H1 (cell line): ENCODE measurements around the gene ZBP1. TPM values are rescaled to one million over a fixed set of nuclear protein-coding genes. Genes with fewer than 3 reads are reported as not detected.

ENCODE experiments used
- CTCF ChIA-PET: fragments of 300-600 bp; sonication (Branson Sonifier 250); formaldehyde crosslinking; loops from one replicate; lab custom pipeline; 2021; ENCODE audit not compliant: partially characterized antibody; lab: Charles Lee
- POLR2A ChIA-PET: fragments of 300-600 bp; sonication (Branson Sonifier 250); formaldehyde crosslinking; loops from one replicate; lab custom pipeline; 2021; ENCODE audit warnings: inconsistent platforms; ENCODE audit not compliant: partially characterized antibody; lab: Charles Lee
- DNase-seq, 2 experiments: peaks; one replicate each; pipeline versions ENCODE4 v3.0.0 to v3.0.0-alpha.2; 2010 to 2022; ENCODE audit warnings: low spot score in 2 of 2, low read depth in 1 of 2, mixed read lengths in 1 of 2
- FAIRE-seq: peaks from 2 replicates; lab custom pipeline; 2011; peaks lifted over from hg19 to GRCh38; lab: Jason Lieb, UNC
- H2AFZ ChIP-seq: 2 replicates; pipeline ENCODE4 v1.8.1; 2012; ENCODE audit warnings: low read length, inconsistent platforms
- H2AK5ac ChIP-seq: 2 replicates; pipeline ENCODE4 v1.6.1; 2013; ENCODE audit warnings: low read depth, low read length
- H2BK120ac ChIP-seq: replicated peaks from 2 replicates; pipeline ENCODE3; 2013; ENCODE audit warnings: low read depth, low read length, inconsistent platforms
- H2BK12ac ChIP-seq: 2 replicates; pipeline ENCODE4 v1.6.1; 2013; ENCODE audit warnings: low read depth, low read length
- H2BK15ac ChIP-seq: 2 replicates; pipeline ENCODE4 v1.6.1; 2013; ENCODE audit warnings: low read length
- H2BK20ac ChIP-seq: 2 replicates; pipeline ENCODE4 v1.6.1; 2013; ENCODE audit warnings: low read length
- H2BK5ac ChIP-seq: 2 replicates; pipeline ENCODE4 v1.6.1; 2013; ENCODE audit warnings: low read depth, low read length
- H3K14ac ChIP-seq: 2 replicates; pipeline ENCODE4 v1.6.1; 2013; ENCODE audit warnings: inconsistent platforms; ENCODE audit not compliant: insufficient read length
- H3K18ac ChIP-seq: 2 replicates; pipeline ENCODE4 v1.6.1; 2013; ENCODE audit warnings: low read length; ENCODE audit errors: extremely low read depth
- H3K23ac ChIP-seq: 2 replicates; pipeline ENCODE4 v1.6.1; 2013; ENCODE audit warnings: inconsistent platforms; ENCODE audit not compliant: insufficient read length
- H3K23me2 ChIP-seq: 2 replicates; pipeline ENCODE4 v1.6.1; 2013; ENCODE audit warnings: low read depth, low read length
- H3K27ac ChIP-seq: 2 replicates; pipeline ENCODE4 v1.6.1; 2011; ENCODE audit warnings: low read depth, low read length, inconsistent platforms
- H3K27me3 ChIP-seq, 4 experiments: replicated peaks in 1 of 4; 1 replicate in 1 of 4; 2 replicates in 3 of 4; pipeline versions ENCODE4 v1.6.1 to v1.8.1; 2011 to 2013; ENCODE audit warnings: low read length in 3 of 4, mild to moderate bottlenecking in 3 of 4, inconsistent platforms in 2 of 4, mixed read lengths in 2 of 4, moderate library complexity in 1 of 4; ENCODE audit not compliant: control insufficient read depth in 3 of 4, insufficient read depth in 3 of 4; ENCODE audit errors: extremely low read depth in 1 of 4
- H3K36me3 ChIP-seq, 4 experiments: 2 replicates each; pipeline versions ENCODE4 v1.6.1 to v1.8.1; 2011 to 2013; ENCODE audit warnings: mild to moderate bottlenecking in 4 of 4, low read length in 3 of 4, moderate library complexity in 2 of 4, control low read depth in 1 of 4, inconsistent platforms in 1 of 4; ENCODE audit not compliant: insufficient read depth in 4 of 4, control insufficient read depth in 2 of 4
- H3K4ac ChIP-seq: replicated peaks from 2 replicates; pipeline ENCODE3; 2013; ENCODE audit warnings: low read length, low read depth, mixed read lengths, inconsistent platforms; ENCODE audit not compliant: insufficient read length
- H3K4me1 ChIP-seq, 4 experiments: replicated peaks in 1 of 4; 1 replicate in 1 of 4; 2 replicates in 3 of 4; pipeline versions ENCODE4 v1.6.1 to v1.8.1; 2011 to 2013; ENCODE audit warnings: low read length in 3 of 4, inconsistent platforms in 2 of 4, mixed read lengths in 1 of 4; ENCODE audit not compliant: insufficient read depth in 4 of 4, control insufficient read depth in 3 of 4
- H3K4me2 ChIP-seq, 2 experiments: 2 replicates each; pipeline versions ENCODE4 v1.6.1 to v1.8.1; 2011 to 2013; ENCODE audit warnings: low read depth in 2 of 2, low read length in 2 of 2, control low read depth in 1 of 2, inconsistent platforms in 1 of 2, mild to moderate bottlenecking in 1 of 2; ENCODE audit not compliant: insufficient read depth in 1 of 2
- H3K4me3 ChIP-seq, 4 experiments: fragments of 200-600, 300-600 bp in 1 of 4; sonication (generic), shearing (Covaris generic), sonication (Bioruptor Twin) in 1 of 4; 2 replicates each; pipeline versions ENCODE4 v1.5.1 to v1.8.1; 2011 to 2016; ENCODE audit warnings: low read length in 4 of 4, low read depth in 3 of 4, control low read depth in 2 of 4, inconsistent platforms in 2 of 4, mild to moderate bottlenecking in 2 of 4, mixed read lengths in 1 of 4, moderate library complexity in 1 of 4; ENCODE audit not compliant: insufficient read depth in 2 of 4; ENCODE audit errors: extremely low read depth in 1 of 4
- H3K56ac ChIP-seq: replicated peaks from 2 replicates; pipeline ENCODE3; 2013; ENCODE audit warnings: low read depth, mild to moderate bottlenecking, mixed read lengths, low read length, inconsistent platforms; ENCODE audit not compliant: insufficient read length
- H3K79me1 ChIP-seq: 2 replicates; pipeline ENCODE4 v1.6.1; 2013; ENCODE audit warnings: low read depth, low read length, control low read depth
- H3K79me2 ChIP-seq, 2 experiments: 2 replicates each; pipeline versions ENCODE4 v1.6.1 to v1.8.1; 2012 to 2013; ENCODE audit warnings: low read length in 2 of 2, mild to moderate bottlenecking in 2 of 2, inconsistent platforms in 1 of 2; ENCODE audit not compliant: insufficient read depth in 2 of 2, control insufficient read depth in 1 of 2
- H3K9ac ChIP-seq, 4 experiments: replicated peaks in 1 of 4; 1 replicate in 1 of 4; 2 replicates in 3 of 4; pipeline versions ENCODE4 v1.6.1 to v1.8.1; 2011 to 2013; ENCODE audit warnings: low read depth in 3 of 4, low read length in 3 of 4, control low read depth in 2 of 4, mild to moderate bottlenecking in 2 of 4, moderate library complexity in 2 of 4, inconsistent platforms in 1 of 4; ENCODE audit errors: extremely low read depth in 1 of 4
- H3K9me3 ChIP-seq, 2 experiments: 2 replicates each; pipeline versions ENCODE4 v1.6.1 to v1.8.1; 2012 to 2013; ENCODE audit warnings: mild to moderate bottlenecking in 2 of 2, moderate library complexity in 2 of 2, control low read depth in 1 of 2, inconsistent platforms in 1 of 2, low read depth in 1 of 2, low read length in 1 of 2, mixed read lengths in 1 of 2; ENCODE audit not compliant: insufficient read depth in 2 of 2
- H4K20me1 ChIP-seq, 2 experiments: replicated peaks in 1 of 2; 2 replicates each; pipeline versions ENCODE3 to v1.8.1; 2011 to 2013; ENCODE audit warnings: inconsistent platforms in 2 of 2, low read length in 2 of 2, mild to moderate bottlenecking in 1 of 2; ENCODE audit not compliant: insufficient read depth in 2 of 2, control insufficient read depth in 1 of 2
- H4K5ac ChIP-seq: 2 replicates; pipeline ENCODE4 v1.6.1; 2013; ENCODE audit warnings: low read length, low read depth, mixed read lengths, inconsistent platforms; ENCODE audit not compliant: insufficient read length
- H4K8ac ChIP-seq: 2 replicates; pipeline ENCODE4 v1.8.0; 2013; ENCODE audit warnings: mild to moderate bottlenecking, moderate library complexity, low read length, inconsistent platforms; ENCODE audit not compliant: insufficient read depth; ENCODE audit errors: extremely low read depth
- H4K91ac ChIP-seq: replicated peaks from 2 replicates; pipeline ENCODE3; 2013; ENCODE audit warnings: low read length, mixed read lengths, inconsistent platforms; ENCODE audit not compliant: insufficient read length
- CHD2 ChIP-seq: IDR thresholded peaks from 2 replicates; pipeline ENCODE4 v1.6.1; 2012; ENCODE audit warnings: low read length, improper control_type of control experiment
- HDAC6 ChIP-seq: IDR thresholded peaks from one replicate; pipeline ENCODE4 v1.7.1; 2012; ENCODE audit warnings: low read depth, mild to moderate bottlenecking, inconsistent platforms, low read length, moderate library complexity
- MAFK ChIP-seq: IDR thresholded peaks from 2 replicates; pipeline ENCODE4 v1.6.1; 2012; ENCODE audit warnings: low read depth, mild to moderate bottlenecking, improper control_type of control experiment, low read length
- NRF1 ChIP-seq: IDR thresholded peaks from 2 replicates; pipeline ENCODE4 v1.6.1; 2011; ENCODE audit warnings: mild to moderate bottlenecking, low read depth, low read length, improper control_type of control experiment
- RFX5 ChIP-seq: IDR thresholded peaks from 2 replicates; pipeline ENCODE4 v1.6.1; 2011; ENCODE audit warnings: low read depth, low read length, improper control_type of control experiment, borderline replicate concordance
- RXRA ChIP-seq: IDR thresholded peaks from 2 replicates; pipeline ENCODE4 v1.6.1; 2011; ENCODE audit warnings: low read depth, mild to moderate bottlenecking, low read length, moderate library complexity; ENCODE audit not compliant: insufficient read depth
- SAP30 ChIP-seq: fragments of 300-600 bp; sonication (generic); IDR thresholded peaks from 2 replicates; pipeline ENCODE4 v1.7.1; 2012; ENCODE audit warnings: low read length, moderate library complexity, mild to moderate bottlenecking, inconsistent platforms; ENCODE audit not compliant: insufficient read depth, insufficient replicate concordance
- SIN3A ChIP-seq, 2 experiments: IDR thresholded peaks in 1 of 2; conservative IDR thresholded peaks in 1 of 2; 2 replicates each; pipeline ENCODE4 v1.6.1; 2011 to 2012; ENCODE audit warnings: low read length in 2 of 2, improper control_type of control experiment in 1 of 2, low read depth in 1 of 2, mild to moderate bottlenecking in 1 of 2
- SP1 ChIP-seq: IDR thresholded peaks from 2 replicates; pipeline ENCODE4 v1.6.1; 2011; ENCODE audit warnings: low read depth, low read length
- SP4 ChIP-seq: IDR thresholded peaks from 2 replicates; pipeline ENCODE4 v1.6.1; 2012; ENCODE audit warnings: low read length, inconsistent platforms
- WGBS, 2 experiments: shearing (Covaris generic) in 1 of 2; methylation state at CpG; one replicate each; pipeline versions ENCODE4 v1.1.6 to v1.1.7; 2013 to 2015; ENCODE audit warnings: low lambda C conversion rate in 2 of 2, mixed read lengths in 2 of 2, inconsistent platforms in 1 of 2, low coverage in 1 of 2, missing lambda C conversion rate in 1 of 2; ENCODE audit not compliant: insufficient replicate concordance in 2 of 2, insufficient coverage in 1 of 2, insufficient read length in 1 of 2; ENCODE audit errors: extremely low coverage in 1 of 2, missing lambda C conversion rate in 1 of 2; 5-methylcytosine and 5-hydroxymethylcytosine counted together
- polyA plus RNA-seq, 7 experiments: library from polyadenylated mRNA; depleted of rRNA in 3 of 7; stranded (reverse) in 5 of 7; unstranded in 2 of 7; fragments of >200 nt in 5 of 7; fragments of 200-250 nt in 2 of 7; gene quantifications; 1 replicate in 5 of 7; 2 replicates in 1 of 7; 4 replicates in 1 of 7; pipeline versions ENCODE4 v1.2.1 to v1.2.3, GENCODE V29; 2011 to 2013; ENCODE audit warnings: missing spikeins in 2 of 7, mixed read lengths in 2 of 7
- total RNA-seq: library from RNA; stranded (reverse); fragmentation: NEBNext Ultra II Directional; extraction: Animal tissue kit (Norgen Biotek cat#: 25700); gene quantifications from 2 replicates; pipeline ENCODE4 v1.2.1, GENCODE V29; 2021
- TF ChIP-seq, protein P1 (sequence below): IDR thresholded peaks from 2 replicates; pipeline ENCODE4 v1.6.1; 2011; ENCODE audit warnings: low read depth, mild to moderate bottlenecking, low read length; ENCODE audit not compliant: insufficient read depth

The ZBP1 gene
- total and polyA plus RNA-seq, 2 of the 8 experiments (the other 6 are each of a cell fraction or from before 2014, with no cell fraction given): not detected

DNA sequence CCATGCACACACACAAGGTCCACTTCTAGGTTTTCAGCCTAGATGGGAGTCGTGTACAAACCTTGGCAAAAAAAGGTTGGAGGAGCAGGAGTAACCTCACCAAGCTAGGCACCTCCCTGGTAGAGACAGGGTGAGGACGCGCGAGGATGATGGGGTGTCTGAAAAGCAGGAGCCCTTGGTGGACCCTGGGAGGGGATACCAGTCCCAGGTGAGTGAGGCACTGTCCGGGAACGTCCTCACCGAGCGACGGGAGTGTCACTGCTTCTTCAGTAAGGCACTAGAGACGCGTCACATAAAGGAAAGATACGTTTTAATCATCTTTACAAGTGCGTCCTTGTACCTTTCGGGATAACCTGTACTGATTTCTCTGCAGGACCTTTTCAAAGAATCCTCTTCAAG is 29.4 kb upstream of the ZBP1 start:
- no peak overlapping the region for H2BK20ac ChIP-seq
- no peaks in the 10 kb centered on the region for H3K23me2 ChIP-seq
- H3K9ac ChIP-seq: no peak overlapping the region; a peak in 1 of 7 replicates
- POLR2A ChIA-PET: no interaction called here
- H4K20me1 ChIP-seq: peaks cover 3 to 5% of the 10 kb centered on the region in 2 experiments
- no peak overlapping the region for H2BK12ac ChIP-seq
- H2BK5ac ChIP-seq: no peak overlapping the region
- FAIRE-seq: no peak
- H3K56ac ChIP-seq: no peak overlapping the region
- no peak overlapping the region for H4K8ac ChIP-seq
- WGBS, 2 experiments: 93% methylated on average over 14 of the region's 14 CpGs; no CpG with 5 or more reads in 1 of the 2 experiments
- no peak overlapping the region for H3K27ac ChIP-seq
- no peaks in the 10 kb centered on the region for H3K27me3 ChIP-seq
- H3K79me2 ChIP-seq: no peaks in the 10 kb centered on the region
- CTCF ChIA-PET: interaction anchor here (1.0 to 4.7 kb wide), 4 partner anchors 27 to 437 kb away, joined by 3 to 19 read pairs (median 3); no protein-coding TSS in a partner anchor
- peaks cover 6 to 7% of the 10 kb centered on the region in 2 experiments; a peak in 2 of 4 replicates for H3K9me3 ChIP-seq
- H3K4me3 ChIP-seq: no peak overlapping the region
- TF ChIP-seq SP1 (no peak), NRF1 (no peak), RXRA (no peak), SIN3A (conservative IDR thresholded peaks at IDR 0.05 in 1 of 2, IDR thresholded peaks at IDR 0.05 in 1 of 2; ENCODE audit: low read depth in 1 of 2, low read length in 2 of 2) (no peak), RFX5 (no peak), SAP30 (no peak), CHD2 (no peak), SP4 (no peak), HDAC6 (no peak), MAFK (no peak)
- TF ChIP-seq, protein P1, sequence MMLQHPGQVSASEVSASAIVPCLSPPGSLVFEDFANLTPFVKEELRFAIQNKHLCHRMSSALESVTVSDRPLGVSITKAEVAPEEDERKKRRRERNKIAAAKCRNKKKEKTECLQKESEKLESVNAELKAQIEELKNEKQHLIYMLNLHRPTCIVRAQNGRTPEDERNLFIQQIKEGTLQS: no peak
- H3K4ac ChIP-seq: no peak overlapping the region
- no peak overlapping the region for H3K4me2 ChIP-seq
- no peak for DNase-seq
- H3K36me3 ChIP-seq: peaks cover 0 to 8% (median 2%) of the 10 kb centered on the region in 4 experiments; a peak in 3 of 8 replicates
- H2BK120ac ChIP-seq: no peak overlapping the region
- no peak overlapping the region for H2AK5ac ChIP-seq
- no peaks in the 10 kb centered on the region for H3K79me1 ChIP-seq
- no peak overlapping the region for H2BK15ac ChIP-seq
- H3K4me1 ChIP-seq: peaks cover 0 to 3% (median under 1%) of the 10 kb centered on the region in 4 experiments; a peak in 3 of 7 replicates
- no peak overlapping the region for H3K23ac ChIP-seq
- no peak overlapping the region for H3K18ac ChIP-seq
- no peak overlapping the region for H3K14ac ChIP-seq
- no peak overlapping the region for H4K5ac ChIP-seq
- no peak overlapping the region for H4K91ac ChIP-seq
- H2AFZ ChIP-seq: no peak overlapping the region
